ENCODE data around the gene UNKL.

DNA sequence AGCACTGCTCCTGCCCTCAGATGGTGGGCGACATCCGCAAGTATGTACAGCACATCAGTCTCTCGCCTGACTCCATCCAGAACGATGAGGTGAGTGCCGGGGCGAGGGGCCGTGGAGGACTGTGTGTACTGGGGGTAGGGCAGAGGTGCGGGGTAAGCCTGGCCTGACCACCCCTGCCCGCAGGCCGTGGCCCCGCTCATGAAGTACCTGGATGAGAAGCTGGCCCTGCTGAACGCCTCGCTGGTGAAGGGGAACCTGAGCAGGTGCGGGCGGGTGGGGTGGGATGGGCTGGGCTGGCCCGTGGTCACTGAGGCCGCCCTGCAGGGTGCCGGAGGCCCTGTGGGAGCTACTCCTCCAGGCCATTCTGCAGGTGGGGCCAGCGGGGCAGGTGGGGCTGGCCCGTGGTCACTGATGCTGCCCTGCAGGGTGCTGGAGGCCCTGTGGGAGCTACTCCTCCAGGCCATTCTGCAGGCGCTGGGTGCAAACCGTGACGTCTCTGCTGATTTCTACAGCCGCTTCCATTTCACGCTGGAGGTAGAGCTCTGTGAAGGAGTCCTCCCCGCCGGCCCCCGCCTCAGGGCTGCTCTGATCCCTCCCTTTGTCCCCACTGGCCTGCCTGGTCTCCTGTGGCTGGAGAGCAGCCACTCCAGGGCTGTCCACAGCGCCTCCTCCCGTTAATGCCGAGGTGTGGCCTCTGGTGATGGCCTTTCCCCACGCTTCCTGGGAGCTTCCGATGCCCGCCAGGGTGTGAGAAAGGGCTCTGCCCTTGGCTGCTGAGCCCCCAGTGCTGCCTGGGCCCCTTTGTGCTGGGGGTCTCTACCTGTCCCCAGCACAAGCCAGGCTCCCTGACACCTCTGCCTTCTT is 67.8 kb downstream of the UNKL start:
- TF ChIP-seq EZH2 (IDR thresholded peaks at IDR 0.05; ENCODE audit: low read length, unreplicated experiment): no peak
- TF ChIP-seq, protein P1, sequence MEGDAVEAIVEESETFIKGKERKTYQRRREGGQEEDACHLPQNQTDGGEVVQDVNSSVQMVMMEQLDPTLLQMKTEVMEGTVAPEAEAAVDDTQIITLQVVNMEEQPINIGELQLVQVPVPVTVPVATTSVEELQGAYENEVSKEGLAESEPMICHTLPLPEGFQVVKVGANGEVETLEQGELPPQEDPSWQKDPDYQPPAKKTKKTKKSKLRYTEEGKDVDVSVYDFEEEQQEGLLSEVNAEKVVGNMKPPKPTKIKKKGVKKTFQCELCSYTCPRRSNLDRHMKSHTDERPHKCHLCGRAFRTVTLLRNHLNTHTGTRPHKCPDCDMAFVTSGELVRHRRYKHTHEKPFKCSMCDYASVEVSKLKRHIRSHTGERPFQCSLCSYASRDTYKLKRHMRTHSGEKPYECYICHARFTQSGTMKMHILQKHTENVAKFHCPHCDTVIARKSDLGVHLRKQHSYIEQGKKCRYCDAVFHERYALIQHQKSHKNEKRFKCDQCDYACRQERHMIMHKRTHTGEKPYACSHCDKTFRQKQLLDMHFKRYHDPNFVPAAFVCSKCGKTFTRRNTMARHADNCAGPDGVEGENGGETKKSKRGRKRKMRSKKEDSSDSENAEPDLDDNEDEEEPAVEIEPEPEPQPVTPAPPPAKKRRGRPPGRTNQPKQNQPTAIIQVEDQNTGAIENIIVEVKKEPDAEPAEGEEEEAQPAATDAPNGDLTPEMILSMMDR (conservative IDR thresholded peaks at IDR 0.05; ENCODE audit: low read depth, low read length): 0 out of 2 replicates have a peak, but pooled peaks have one; percentile 20
